ENCODE results near the gene DAAM2.

The DAAM2 gene

DNA sequence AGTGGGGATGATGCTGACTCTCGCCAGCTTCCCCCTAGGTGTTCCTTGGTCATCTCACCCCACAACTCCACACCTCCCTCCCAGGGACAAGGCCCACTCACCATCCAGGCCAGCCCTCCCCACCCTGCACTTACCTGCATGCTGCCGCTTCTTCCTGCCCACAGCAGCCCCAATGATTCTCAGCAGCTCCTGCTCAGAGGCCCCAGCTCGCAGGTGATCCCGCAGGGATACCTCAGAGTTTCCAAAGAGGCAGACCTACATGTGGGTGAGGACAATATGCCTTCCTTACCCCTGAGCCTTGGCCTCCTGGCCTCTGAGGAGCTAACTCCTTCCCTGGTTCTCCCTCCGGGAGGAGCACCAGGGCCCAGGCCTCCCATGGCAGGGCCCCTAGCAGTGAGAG is 117.5 kb downstream of the DAAM2 start:
- no peaks in the 10 kb centered on the region for H3K27me3 ChIP-seq
- no peak overlapping the region for H3K27ac ChIP-seq
- H3K36me3 ChIP-seq, result peaks cover 53 to 87% (median 58%) of the 10 kb centered on the region in 3 donors
- intact Hi-C loops (cut with DNase I; ENCODE audit: low total_unique reads), result loop anchor here (10.0 kb wide), 1 partner anchor 395 kb away; no protein-coding TSS in a partner anchor
- no peak for TF ChIP-seq CTCF (IDR thresholded peaks at IDR 0.05)
- H3K4me1 ChIP-seq, result peaks cover 0 to 11% (median 5%) of the 10 kb centered on the region in 4 donors
- H3K4me3 ChIP-seq, result no peak overlapping the region
- DNase-seq, result no peak
- no peaks in the 10 kb centered on the region for H3K9me3 ChIP-seq

DNA sequence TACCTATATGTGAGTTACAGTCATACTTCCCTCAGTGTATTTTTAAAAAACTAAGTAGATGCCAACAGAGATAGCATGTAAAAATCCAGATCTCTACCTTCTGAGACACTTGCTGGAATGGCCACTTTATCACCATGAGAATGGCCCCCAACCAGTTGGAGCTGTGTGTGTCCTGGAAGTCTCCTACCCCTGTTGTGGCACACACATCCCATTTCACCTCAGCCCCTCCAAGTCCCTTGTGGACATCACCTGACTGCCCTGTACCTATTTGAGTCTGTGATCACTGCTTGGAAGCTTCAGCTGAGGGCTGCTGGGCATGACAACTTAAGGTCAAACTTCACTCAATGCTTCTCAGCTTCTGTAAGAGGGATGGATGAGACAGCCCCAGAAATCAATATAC is 118.0 kb downstream of the DAAM2 start:
- Histone ChIP-seq H3K27me3 (no peaks in the 10 kb centered on the region), H3K9me3 (no peaks in the 10 kb centered on the region), H3K36me3 (peaks cover 57 to 90% (median 63%) of the 10 kb centered on the region in 3 donors), H3K4me3 (no peak overlapping the region), H3K27ac (no peak overlapping the region), H3K4me1 (peaks cover 0 to 11% (median 5%) of the 10 kb centered on the region in 4 donors)
- TF ChIP-seq CTCF (IDR thresholded peaks at IDR 0.05), result no peak
- peak in 1 of 2 donors; percentile 28 for DNase-seq
- intact Hi-C loops (cut with DNase I; ENCODE audit: low total_unique reads), result no loop called here

- Histone ChIP-seq H3K4me3 (no peak overlapping the region), H3K27ac (no peak overlapping the region), H3K36me3 (peaks cover 62 to 90% (median 68%) of the 10 kb centered on the region in 3 donors), H3K27me3 (no peaks in the 10 kb centered on the region), H3K4me1 (peaks cover 0 to 10% (median 5%) of the 10 kb centered on the region in 4 donors), H3K9me3 (no peaks in the 10 kb centered on the region)
- no peak for DNase-seq
- no peak for TF ChIP-seq CTCF (IDR thresholded peaks at IDR 0.05)
- intact Hi-C loops (cut with DNase I; ENCODE audit: low total_unique reads), result no loop called here
Observed at GRCh38 chr6:39910744-39911143, 118.6 kb downstream of the DAAM2 start.

DNA sequence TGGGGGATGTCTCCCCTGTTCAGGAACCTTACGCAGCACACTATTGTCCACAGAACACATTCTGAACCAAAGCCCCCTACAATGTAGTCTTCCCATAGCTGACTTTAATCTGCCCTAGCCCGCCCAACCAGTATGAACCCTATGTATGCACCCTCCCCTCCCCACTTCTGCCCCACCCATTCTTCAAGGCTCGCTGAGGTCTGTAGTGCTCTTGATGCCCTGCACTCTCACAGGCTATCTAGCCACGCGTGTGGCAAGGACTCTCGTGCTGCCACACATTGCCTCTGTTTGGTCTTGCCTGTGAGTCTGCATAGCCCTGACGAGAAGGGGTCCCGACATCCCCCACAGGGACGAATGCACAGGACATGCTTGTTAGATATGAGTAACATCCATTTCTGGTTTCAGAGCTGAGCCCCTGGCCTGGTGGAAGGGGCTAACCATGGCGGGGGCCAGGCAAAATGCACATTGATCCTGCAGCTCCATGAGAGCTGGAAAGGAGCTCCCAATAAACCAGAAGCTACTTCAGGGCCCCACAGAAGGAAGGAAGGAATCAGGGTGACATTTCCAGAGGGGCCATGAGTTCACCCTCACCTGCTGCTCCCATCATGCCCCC is 119.4 kb downstream of the DAAM2 start:
- peaks cover 62 to 91% (median 73%) of the 10 kb centered on the region in 3 donors for H3K36me3 ChIP-seq
- no peaks in the 10 kb centered on the region for H3K27me3 ChIP-seq
- H3K4me1 ChIP-seq, result peaks cover 0 to 3% (median 2%) of the 10 kb centered on the region in 4 donors
- H3K9me3 ChIP-seq, result no peaks in the 10 kb centered on the region
- intact Hi-C loops (cut with DNase I; ENCODE audit: low total_unique reads), result no loop called here
- no peak for DNase-seq
- H3K4me3 ChIP-seq, result no peak overlapping the region
- no peak overlapping the region for H3K27ac ChIP-seq
- TF ChIP-seq CTCF (IDR thresholded peaks at IDR 0.05), result no peak

DNA sequence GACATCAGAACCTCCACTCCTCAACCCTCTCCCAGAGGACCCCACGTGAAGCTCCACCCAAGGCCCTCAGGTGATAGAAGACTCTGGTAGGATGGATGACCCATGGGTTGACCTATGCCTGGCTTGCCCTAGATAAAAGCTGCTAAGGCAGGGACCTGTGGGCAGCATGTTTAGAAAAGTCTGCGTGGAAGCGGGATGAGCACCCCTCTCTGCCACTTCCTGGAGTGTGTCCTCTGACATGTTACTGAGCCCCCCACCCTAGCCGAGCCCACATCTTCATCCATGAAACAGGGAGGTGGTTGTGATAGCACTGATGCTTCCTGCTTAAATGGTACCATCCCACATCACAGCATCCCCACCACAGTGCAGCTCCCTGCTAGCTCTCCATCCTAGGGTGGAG is 120.3 kb downstream of the DAAM2 start:
- no peak overlapping the region for H3K27ac ChIP-seq
- DNase-seq, result no peak
- no peak overlapping the region for H3K4me3 ChIP-seq
- peaks cover 64 to 92% (median 76%) of the 10 kb centered on the region in 3 donors for H3K36me3 ChIP-seq
- intact Hi-C loops (cut with DNase I; ENCODE audit: low total_unique reads), result no loop called here
- TF ChIP-seq CTCF (IDR thresholded peaks at IDR 0.05), result no peak
- no peaks in the 10 kb centered on the region for H3K27me3 ChIP-seq
- H3K9me3 ChIP-seq, result no peaks in the 10 kb centered on the region
- H3K4me1 ChIP-seq, result no peaks in the 10 kb centered on the region

All from tibial artery (tissue), 4 donors.